HG02970 (cell line): ENCODE results near the gene FGF11.

Experiments used
- ATAC-seq: cut with Tn5 transposase; IDR thresholded peaks from one replicate; pipeline ENCODE4 v1.9.1; 2021; ENCODE audit warnings: mild to moderate bottlenecking, moderate library complexity, moderate number of reproducible peaks; ENCODE audit not compliant: unreplicated experiment, low FRiP score

The FGF11 gene

DNA sequence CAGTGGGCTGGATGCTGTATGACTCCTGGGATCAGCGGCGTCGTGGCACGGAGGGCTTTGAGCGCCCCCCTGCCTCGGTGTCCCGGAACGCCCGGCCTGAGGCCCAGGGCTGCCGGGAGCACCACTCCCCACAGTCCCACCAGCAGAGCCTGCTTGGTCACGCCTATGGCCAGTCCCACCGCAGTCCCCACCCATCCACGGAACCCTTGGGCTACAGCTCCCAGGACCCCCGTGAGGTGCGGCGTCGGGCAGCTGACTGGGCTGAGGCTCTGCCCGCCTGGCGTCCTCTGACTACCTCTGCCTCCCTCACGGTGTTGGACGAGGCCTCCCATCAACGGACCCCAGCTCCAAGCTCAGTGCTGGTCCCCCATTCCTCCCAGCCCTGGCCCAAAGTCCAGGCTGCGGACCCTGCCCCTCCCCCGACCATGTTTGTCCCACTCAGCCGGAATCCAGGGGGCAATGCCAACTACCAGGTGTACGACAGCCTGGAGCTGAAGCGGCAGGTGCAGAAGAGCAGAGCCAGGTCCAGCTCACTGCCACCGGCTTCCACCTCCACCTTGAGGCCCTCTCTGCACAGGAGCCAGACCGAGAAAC lies 12.3 kb upstream of the FGF11 start:
- no peak for ATAC-seq

DNA sequence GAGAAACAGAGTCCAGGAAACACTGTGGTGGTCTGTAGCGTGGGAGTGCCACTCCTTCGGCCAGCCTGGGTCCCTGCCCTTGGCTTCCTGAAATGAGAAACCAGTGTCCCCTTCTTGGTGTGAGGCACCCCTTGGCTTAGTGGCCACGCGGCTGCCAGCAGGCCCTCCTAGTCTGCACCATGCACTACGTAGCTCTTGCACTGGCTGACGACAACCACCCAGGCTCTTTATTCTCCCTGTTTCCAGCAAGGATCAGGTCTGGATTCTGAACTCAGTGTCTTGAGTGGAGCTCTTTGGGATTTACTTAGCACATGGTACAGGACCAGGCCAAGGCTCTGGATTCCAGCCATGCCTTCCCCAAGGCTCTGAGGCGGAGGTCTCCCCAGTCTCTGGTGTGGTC lies 11.8 kb upstream of the FGF11 start:
- ATAC-seq, result no peak

DNA sequence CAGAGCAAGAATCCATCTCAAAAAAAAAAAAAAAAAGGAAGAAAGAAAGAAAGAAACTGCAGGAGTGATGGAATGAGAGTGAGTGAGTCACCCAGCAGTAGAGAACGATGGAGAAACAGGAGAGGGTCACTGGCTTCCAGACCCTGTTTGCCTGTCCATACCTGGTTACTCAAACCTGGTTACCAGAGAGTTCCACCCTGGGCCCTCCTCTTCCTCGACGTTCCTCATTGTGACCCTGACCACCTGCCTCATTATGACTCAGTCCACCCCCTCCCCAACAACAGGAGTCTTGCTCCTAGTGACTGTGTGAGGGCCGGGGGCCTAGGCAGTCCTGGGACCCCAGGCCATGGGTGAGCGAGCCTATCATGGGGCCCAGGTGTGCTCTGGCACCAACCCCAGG lies 10.8 kb upstream of the FGF11 start, which contains the start of gene SPEM3:
TSS of gene SPEM3 (plus strand) at position 301 of the 400 bp plus-strand sequence. CDS start at position 347, 46 bp downstream.
- ATAC-seq, result no peak

DNA sequence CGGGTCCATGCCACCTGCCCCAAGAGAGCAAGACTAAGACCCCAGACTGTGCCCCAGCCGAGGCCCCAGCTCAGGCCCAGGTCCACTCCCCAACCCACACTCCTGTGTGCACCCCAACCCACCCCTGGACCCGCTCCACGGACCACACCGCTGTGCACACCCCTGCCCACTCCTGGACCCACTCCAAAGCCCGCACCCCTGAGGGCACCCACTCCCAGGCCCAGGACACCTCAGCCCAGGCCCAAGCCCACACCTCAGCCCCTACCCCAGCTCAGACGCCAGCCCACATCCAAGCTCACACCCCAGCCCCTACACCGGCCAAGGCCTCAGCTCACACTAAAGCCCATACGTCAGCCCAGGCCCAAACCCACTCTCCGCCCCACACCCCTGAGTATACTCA lies 9.6 kb upstream of the FGF11 start:
- no peak for ATAC-seq

DNA sequence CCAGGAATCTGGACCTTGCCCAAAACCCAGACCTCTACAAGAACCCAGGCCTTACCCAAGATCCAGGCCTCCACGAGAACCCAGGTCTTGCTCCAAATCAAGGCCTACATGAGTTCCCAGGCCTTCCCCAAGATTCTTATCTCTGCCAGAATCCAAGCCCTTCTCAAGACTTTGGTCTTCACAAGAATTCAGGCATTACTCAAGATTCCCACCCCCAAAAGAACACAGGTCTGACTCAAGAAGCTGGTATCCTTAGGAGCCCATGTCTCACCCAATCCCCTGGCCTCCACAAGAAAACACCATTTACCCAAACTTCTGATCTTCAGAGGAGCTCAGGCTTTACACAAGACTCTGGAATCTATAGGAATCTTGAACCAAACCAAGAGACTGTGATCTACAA lies 8.1 kb upstream of the FGF11 start:
- ATAC-seq, result no peak

GRCh38 chr17:7432296-7432695 lies 7.0 kb upstream of the FGF11 start:
- ATAC-seq, result no peak

GRCh38 chr17:7435676-7436555 lies 3.4 kb upstream of the FGF11 start:
- ATAC-seq, result peak; percentile 19

GRCh38 chr17:7436556-7437368 lies 2.5 kb upstream of the FGF11 start:
- ATAC-seq, result no peak

GRCh38 chr17:7437369-7437863 lies 1.9 kb upstream of the FGF11 start:
- ATAC-seq, result no peak

GRCh38 chr17:7437950-7438614 lies 1.2 kb upstream of the FGF11 start:
- no peak for ATAC-seq

DNA sequence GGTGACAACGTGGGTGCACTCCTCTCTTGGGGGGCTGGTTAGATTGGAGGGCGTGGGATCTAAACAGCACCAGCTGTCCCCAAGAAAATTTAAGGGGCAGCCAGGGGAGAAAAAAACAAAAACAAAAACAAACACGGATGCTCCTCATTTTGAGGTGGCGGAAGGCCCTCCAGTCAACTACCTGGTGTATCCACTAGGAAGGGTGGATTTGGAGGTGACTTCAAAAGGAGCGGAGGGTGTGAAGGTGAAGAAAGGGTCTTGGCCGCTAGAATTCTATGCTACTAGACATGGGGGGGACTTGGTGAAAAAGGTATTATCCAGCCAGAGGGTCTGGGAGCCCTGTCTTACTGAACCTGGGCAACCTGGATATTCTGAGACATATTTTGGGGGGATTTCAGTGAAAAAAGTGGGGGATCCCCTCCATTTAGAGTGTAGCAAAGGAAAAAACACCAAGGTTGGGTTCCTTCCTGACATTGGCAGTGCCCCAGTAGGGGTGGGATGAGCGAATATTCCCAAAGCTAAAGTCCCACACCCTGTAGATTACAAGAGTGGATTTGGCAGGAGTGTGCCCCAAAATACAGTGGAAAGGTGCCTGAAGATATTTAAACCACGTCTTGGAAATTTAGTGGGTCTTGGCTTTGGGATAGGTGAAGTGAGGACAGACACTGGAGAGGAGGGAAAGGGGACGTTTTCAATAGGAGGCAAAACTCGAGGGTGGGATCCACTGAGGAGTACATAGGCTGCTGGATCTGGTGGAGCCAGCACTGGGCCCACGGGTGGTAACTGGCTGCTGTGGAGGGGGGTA lies 454 bp upstream of the FGF11 start:
- ATAC-seq, result no peak

GRCh38 chr17:7440113-7440833 lies 961 bp downstream of the FGF11 start:
- ATAC-seq, result no peak

DNA sequence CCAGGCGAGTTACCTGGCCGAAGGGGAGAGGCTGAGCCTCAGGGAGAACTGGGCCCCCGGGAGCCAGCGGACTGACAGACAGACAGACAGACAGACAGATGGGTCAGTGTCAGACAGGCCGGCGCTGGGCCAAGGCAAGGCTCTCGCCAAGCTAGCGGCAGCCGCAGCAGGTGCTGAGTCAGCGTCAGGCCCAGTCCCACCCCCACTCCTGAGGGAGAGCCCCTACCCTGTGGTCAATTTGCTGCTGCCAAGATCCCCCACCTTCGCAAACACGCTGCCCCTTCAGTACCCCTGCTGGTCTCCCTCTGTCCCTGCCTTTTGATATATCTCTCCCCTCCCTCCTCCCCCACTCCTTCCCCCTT lies 1.5 kb downstream of the FGF11 start:
- ATAC-seq, result no peak

DNA sequence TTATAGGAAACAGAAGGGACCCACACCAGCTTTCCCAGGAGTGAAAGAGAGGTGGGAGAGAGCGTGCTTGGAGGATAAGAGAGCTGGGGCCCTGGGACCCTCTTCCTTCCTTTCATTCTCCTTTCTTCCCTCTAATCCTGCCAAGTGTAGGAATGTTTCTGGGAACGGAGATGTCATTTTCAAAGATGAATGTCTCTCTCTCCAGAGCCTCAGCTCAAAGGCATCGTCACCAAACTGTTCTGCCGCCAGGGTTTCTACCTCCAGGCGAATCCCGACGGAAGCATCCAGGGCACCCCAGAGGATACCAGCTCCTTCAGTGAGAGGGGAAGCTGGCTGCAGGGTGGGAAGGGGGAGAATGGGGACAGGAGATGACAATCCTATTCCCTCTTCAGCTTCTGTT lies 2.0 kb downstream of the FGF11 start:
- no peak for ATAC-seq

DNA sequence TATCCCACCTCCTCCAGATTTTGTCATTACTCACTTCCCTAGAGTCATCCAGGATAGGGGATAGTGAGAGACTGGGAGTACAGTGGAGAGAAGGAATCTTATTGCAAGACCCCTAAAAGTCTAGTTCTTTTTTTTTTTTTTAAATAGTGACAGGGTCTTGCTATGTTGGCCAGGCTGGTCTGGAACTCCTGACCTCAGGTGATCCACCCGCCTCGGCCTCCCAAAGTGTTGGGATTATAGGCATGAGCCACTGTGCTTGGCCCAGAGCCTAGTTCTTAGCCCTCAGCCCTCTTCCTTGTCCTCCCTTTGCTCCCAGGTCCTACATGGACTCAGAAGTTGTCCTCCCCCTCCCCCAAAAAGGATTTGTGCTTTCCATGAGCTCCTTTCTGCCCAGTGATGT lies 2.8 kb downstream of the FGF11 start:
- ATAC-seq, result no peak

- ATAC-seq, result no peak
Observed at GRCh38 chr17:7443499-7444485, 4.5 kb downstream of the FGF11 start.

- no peak for ATAC-seq
Observed at GRCh38 chr17:7444682-7445618, 5.6 kb downstream of the FGF11 start, which contains the start of gene CHRNB1. TSS of gene CHRNB1 (plus strand) at chr17:7445061. CDS start at chr17:7445128, 67 bp downstream.
